ENCODE results near the gene AHRR. TPM values are rescaled to one million over a fixed set of nuclear protein-coding genes. Genes with fewer than 3 reads are reported as not detected.

The AHRR gene
- total RNA-seq, 2 donors from 2014 or later = 4.1 to 11.0 TPM

DNA sequence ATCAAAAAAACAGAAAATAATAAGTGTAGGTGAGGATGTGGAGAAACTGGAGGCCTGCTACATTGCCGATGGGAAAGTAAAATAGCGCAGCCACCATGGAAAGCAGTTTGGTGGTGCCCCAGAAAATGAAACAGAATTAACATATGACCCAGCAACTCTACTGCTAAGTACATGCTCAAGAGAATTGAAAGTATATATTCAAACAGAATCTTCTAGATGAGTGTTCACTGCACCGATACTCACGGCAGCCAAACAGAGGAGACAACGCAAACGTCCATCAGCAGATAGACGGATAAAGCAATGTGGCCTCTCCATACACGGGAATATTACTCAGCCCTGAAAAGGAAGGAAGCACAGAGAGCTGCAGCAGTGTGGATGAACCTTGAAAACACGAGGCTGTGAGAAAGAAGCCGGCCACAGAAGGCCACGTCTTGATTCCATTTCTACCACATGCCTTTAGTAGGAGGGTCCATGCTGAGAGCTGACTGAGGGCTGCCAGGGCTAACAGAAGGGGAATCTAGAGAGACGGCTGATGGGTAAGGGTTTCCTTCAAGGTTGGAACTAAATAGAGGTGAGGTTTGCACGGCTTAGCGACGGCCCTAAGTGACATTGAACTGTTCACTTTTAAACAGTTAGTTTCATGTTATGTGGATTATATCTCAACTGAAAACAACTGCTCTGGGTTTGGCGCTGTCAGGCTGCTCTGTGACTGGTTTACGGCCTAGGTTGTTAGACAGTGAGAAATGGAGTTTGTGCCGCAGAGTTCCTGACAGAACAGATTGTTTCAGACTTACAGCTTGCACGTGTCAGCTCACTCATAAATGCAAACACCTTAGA lies 29.8 kb downstream of the AHRR start:
- Mint-ChIP-seq H3K9me3 (no peaks in the 10 kb centered on the region), H3K36me3 (no peaks in the 10 kb centered on the region), H3K4me3 (no peak overlapping the region), H3K4me1 (ENCODE audit: low read depth in 2 of 2) (peaks cover 0 to 2% of the 10 kb centered on the region in 2 donors), H3K27ac (no peak overlapping the region), H3K27me3 (peaks cover 17 to 20% of the 10 kb centered on the region in 2 donors)
- no peak for DNase-seq (ENCODE audit: low spot score)
- no peak for ATAC-seq

DNA sequence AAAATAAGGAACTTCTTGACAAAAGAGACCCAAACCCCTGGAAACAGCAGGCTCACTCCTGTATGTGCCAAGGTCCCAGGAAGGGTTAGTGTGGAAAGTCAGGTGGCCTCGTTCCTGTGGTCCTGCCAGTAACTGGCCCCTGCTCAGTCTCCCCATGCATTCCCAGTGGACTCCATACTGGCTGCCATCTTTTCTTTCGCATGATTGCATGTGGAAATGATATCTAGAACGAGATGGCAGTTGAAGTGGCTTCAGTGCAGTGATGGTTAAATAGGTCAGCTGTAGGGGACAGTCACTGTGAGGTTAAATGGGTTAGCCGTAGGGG lies 30.4 kb downstream of the AHRR start:
- H3K36me3 Mint-ChIP-seq = no peaks in the 10 kb centered on the region
- DNase-seq (ENCODE audit: low spot score) (no peak), ATAC-seq (no peak)
- no peak overlapping the region for H3K4me3 Mint-ChIP-seq
- H3K27me3 Mint-ChIP-seq = peaks cover 17 to 20% of the 10 kb centered on the region in 2 donors
- H3K4me1 Mint-ChIP-seq (ENCODE audit: low read depth in 2 of 2) = peaks cover 0 to 2% of the 10 kb centered on the region in 2 donors
- no peak overlapping the region for H3K27ac Mint-ChIP-seq
- no peaks in the 10 kb centered on the region for H3K9me3 Mint-ChIP-seq

DNA sequence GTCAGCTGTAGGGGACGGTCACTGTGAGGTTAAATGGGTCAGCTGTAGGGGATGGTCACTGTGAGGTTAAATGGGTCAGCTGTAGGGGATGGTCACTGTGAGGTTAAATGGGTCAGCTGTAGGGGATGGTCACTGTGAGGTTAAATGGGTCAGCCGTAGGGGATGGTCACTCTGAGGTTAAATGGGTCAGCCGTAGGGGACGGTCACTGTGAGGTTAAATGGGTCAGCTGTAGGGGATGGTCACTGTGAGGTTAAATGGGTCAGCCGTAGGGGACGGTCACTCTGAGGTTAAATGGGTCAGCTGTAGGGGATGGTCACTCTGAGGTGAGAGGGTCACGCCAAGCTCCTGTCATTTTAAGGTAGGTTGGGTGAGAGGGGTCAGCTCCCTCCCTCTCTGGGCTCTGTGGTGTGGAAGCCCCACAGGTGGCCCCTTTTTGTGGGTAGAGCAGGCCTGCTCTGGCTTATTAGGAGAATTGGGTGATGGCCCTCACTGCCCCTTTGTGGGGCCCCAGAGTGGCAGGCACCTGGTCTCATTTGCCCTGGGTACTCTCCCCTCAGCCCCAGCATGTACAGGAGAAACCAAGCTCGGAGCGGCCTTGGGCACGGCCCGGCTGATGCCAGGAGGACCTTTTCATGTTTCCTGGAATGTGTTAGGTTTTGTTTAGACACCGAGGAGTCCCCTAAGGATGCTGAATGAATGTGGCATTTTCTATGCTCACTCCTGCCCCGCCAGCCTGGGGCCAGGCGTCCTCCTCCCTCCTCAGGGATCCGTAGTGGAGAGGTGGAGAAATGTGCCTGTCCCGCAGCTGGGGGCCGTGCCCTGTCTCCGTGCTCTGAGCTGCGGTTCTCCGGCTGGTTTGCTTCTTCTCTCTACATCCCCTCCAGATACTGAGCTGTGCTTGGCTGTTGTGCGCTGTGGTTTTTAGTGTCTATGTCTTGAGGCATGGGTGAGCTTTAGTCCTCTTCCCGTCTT lies 31.4 kb downstream of the AHRR start:
- ATAC-seq (peak in 1 of 2 donors; percentile 6), DNase-seq (ENCODE audit: low spot score) (no peak)
- Mint-ChIP-seq H3K36me3 (no peaks in the 10 kb centered on the region), H3K4me1 (ENCODE audit: low read depth in 2 of 2) (peaks cover 0 to 2% of the 10 kb centered on the region in 2 donors), H3K27ac (no peak overlapping the region), H3K9me3 (no peaks in the 10 kb centered on the region), H3K27me3 (peaks cover 14 to 20% of the 10 kb centered on the region in 2 donors), H3K4me3 (no peak overlapping the region)

DNA sequence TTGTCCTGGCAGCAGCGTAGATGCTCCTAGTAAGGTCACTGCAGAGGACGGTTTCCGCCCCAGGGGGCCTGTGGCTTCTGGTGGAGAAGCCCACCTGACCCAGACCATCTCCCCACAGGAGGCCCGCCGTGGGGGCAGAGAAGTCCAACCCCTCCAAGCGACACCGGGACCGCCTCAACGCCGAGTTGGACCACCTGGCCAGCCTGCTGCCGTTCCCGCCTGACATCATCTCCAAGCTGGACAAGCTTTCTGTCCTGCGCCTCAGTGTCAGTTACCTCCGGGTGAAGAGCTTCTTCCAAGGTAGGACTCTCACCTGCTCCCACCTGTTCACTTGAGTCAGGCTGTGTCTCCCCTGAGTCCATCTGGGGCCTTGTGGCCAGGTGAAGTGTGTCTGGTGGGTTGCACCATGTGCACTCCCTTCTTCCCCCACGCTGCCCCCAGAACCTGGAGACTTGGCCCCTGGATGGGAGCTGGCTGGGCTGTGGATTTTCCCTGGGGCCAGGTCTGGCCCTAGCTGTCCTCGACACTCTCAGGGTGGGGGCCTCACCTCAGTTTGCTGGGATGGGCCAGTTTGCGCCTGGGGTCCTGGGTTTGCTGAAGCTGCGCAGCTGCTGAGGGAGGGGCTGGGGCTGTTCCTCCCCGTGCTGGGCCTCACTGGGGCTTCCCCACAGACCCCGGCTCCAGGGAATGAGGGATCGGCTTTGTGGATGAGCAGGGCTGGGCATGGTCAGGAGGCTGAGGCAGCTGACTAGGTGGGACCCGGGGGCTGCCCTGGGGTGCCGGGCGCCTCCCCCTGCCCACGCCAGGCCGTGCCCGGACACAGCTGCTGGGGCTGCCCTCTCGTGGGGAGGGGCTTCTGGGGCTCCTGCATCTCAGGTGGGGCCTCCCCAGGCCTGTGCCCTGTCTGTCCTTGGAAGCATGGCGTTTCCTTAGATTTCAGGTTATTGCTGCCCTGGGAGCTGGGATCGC lies 32.4 kb downstream of the AHRR start:
- DNase-seq (ENCODE audit: low spot score) = no peak
- Mint-ChIP-seq H3K27ac (no peak overlapping the region), H3K4me3 (no peak overlapping the region), H3K4me1 (ENCODE audit: low read depth in 2 of 2) (peaks cover 0 to 2% of the 10 kb centered on the region in 2 donors), H3K9me3 (no peaks in the 10 kb centered on the region), H3K36me3 (no peaks in the 10 kb centered on the region), H3K27me3 (peaks cover 6 to 12% of the 10 kb centered on the region in 2 donors)
- peak; percentile 36 to 38 for ATAC-seq

DNA sequence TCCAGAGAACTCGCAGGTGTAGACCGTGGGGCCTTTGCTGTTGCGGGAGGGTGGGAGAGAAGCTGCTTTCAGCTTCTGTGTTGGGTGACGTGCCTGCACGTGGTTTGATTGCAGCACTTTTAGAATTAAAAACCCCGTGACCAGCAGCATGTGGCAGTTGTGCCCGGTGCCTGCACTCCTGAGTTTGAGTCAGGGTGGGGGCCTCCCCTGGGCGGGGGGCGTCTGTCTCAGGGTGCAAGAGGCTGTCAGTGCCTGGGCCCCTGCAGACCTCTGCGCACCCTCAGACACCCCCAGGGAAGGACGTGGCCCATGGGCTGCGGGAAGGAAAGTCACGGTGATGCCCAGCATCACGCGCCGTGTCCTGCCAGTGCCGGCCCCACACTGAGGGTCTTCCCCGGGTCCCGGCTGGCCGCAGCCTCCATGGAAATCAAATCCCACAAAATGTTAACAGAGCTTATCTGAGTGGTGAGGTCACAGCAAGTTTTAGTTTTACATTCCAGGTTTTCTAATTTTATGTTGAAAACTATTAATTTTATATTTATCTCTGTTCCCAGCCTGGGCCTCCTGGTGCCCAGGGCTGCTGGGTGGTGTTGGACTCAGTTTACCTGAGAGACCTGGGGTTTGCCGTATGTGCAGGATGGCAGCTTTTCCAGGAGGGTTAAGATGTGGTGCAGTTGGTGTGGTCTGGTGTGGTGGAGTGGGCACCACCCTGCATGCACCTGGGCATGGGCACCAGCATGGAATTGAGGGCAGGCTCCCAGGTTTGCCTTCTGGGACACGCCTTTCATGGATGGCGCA lies 33.3 kb downstream of the AHRR start:
- Mint-ChIP-seq H3K36me3 (no peaks in the 10 kb centered on the region), H3K27ac (no peak overlapping the region), H3K9me3 (no peaks in the 10 kb centered on the region), H3K4me3 (no peak overlapping the region), H3K4me1 (ENCODE audit: low read depth in 2 of 2) (peaks cover 0 to 2% of the 10 kb centered on the region in 2 donors), H3K27me3 (peaks cover 6 to 9% of the 10 kb centered on the region in 2 donors)
- ATAC-seq (peak; percentile 20 to 42), DNase-seq (ENCODE audit: low spot score) (no peak)

DNA sequence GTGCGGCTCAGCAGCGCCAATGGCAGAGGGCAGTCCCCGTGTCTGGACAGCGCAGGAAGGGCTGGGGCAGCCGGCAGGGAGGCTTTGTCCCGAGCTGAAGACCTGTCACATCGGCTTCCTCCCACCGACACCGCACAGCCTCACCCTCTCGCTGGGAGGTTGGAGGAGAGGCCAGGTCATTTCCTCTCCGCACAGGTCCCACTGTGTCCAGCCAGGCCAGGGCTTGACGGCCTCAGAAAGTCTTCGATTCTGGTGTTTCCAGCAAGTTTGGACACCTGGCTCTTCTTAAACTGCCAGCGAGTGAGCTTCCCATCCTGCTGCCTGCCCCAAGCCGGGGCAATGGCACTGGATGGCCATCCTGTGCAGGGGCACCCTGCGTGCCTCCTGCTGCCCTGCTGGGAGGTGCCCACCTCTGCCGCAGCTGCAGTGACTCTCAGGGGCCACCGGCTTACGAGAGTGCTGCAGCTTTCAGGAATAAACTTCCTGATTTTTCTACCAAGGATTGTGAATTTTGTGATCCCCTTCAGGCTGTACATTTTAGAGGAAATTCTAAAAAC lies 33.9 kb downstream of the AHRR start:
- no peak overlapping the region for H3K27ac Mint-ChIP-seq
- peaks cover 2 to 4% of the 10 kb centered on the region in 2 donors for H3K27me3 Mint-ChIP-seq
- peak in 1 of 2 donors; percentile 29 for ATAC-seq
- H3K36me3 Mint-ChIP-seq = no peaks in the 10 kb centered on the region
- H3K9me3 Mint-ChIP-seq = no peaks in the 10 kb centered on the region
- peaks cover 0 to 2% of the 10 kb centered on the region in 2 donors for H3K4me1 Mint-ChIP-seq (ENCODE audit: low read depth in 2 of 2)
- DNase-seq (ENCODE audit: low spot score) = no peak
- H3K4me3 Mint-ChIP-seq = no peak overlapping the region

DNA sequence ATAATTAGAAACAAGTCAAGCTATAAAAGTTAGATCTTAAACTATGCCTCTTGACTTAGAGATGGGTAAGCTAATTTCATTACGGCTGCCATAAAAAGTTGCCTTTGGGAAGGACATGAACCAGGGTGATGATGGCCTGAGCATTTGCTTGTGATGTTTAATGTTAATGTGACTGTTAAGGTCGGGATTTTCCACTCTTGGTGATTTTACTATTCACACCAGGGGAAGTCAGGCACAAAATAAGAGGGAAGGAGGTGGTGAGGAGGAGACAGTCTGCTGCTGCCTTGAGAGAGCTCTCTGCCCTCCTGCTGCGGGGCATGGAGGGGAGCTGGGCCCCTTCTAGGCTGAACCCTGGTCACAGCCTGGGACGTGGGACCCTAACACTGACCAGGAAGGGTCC lies 34.4 kb downstream of the AHRR start:
- Mint-ChIP-seq H3K27ac (no peak overlapping the region), H3K36me3 (no peaks in the 10 kb centered on the region), H3K4me3 (no peak overlapping the region), H3K27me3 (no peaks in the 10 kb centered on the region), H3K9me3 (no peaks in the 10 kb centered on the region), H3K4me1 (ENCODE audit: low read depth in 2 of 2) (peaks cover 0 to 2% of the 10 kb centered on the region in 2 donors)
- no peak for DNase-seq (ENCODE audit: low spot score)
- no peak for ATAC-seq

DNA sequence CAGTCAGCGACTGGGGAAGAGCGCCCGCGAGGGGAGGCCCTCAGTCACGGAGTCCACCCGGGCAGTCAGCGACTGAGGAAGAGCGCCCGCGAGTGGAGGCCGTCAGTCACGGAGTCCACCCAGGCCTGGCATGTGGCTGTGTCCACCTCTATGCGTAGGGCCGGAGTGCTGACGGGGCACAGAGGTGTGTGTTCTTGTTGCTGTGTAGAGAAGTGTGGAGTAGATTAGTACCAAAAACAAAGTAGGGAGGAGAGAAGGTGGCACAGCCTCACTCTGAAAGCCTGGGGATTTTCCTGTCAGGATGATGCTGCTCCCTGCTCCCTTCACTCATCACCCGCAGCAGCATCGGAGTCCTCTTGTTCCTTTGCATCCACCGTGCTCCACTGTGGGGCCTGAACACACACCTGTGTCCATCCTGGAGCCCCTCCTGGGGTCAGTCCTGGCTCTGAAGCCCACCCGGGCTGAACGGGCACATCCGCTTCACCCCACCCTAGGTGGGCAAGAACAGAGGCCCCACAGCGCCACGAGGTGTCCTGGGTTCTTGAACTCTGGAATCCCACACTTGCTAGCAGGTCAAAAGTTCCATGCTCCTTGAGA lies 37.9 kb downstream of the AHRR start:
- Mint-ChIP-seq H3K27me3 (peaks cover 7% of the 10 kb centered on the region in 2 donors), H3K4me3 (no peak overlapping the region), H3K36me3 (peaks cover 7% of the 10 kb centered on the region)

DNA sequence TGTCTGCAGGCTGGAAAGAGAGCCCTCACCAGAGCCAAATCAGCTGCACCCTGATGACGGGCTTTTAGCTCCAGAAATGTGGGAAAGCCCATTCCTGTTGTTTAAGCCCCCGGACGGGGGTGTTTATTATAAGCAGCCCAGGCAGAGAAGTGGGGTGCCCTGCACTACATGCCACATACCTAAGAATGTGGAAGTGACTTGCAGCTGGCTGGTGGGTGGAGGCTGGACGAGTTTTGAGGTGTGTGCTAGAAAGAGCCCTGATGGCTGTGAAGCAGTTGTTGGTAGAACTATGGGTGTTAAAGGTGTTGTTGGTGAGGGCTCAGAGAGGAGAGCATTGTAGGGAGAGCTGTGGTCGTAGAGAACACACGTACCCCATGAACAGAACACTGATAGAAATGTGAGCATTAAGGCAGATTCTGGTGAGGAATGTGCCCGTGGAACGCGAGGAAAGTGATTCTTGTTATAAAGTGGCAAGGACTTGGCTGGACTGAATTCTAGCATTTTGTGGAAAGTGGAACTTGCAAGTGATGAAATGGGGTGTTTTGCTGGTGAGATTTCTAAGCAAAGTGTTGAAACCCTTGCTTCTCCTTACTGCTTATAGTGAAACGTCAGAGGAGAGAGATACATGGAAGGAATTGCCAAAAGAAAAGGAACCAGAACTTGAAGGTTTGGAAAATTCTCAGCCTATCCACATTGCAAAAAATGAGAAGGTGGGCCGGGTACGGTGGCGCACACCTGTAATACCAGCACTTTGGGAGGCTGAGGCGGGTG lies 38.9 kb downstream of the AHRR start:
- peaks cover 0 to 2% of the 10 kb centered on the region in 2 donors for H3K4me1 Mint-ChIP-seq (ENCODE audit: low read depth in 2 of 2)
- H3K4me3 Mint-ChIP-seq = no peak overlapping the region
- H3K27me3 Mint-ChIP-seq = peaks cover 14 to 18% of the 10 kb centered on the region in 2 donors
- no peak overlapping the region for H3K27ac Mint-ChIP-seq
- DNase-seq (ENCODE audit: low spot score) (no peak), ATAC-seq (no peak)
- peaks cover 7% of the 10 kb centered on the region for H3K9me3 Mint-ChIP-seq
- peaks cover 9% of the 10 kb centered on the region for H3K36me3 Mint-ChIP-seq

More for the DNA sequence above, 37.9 kb downstream of the AHRR start:
- DNase-seq (ENCODE audit: low spot score) (no peak), ATAC-seq (no peak)
- Mint-ChIP-seq H3K9me3 (peaks cover 7% of the 10 kb centered on the region), H3K4me1 (ENCODE audit: low read depth in 2 of 2) (peaks cover 0 to 2% of the 10 kb centered on the region in 2 donors), H3K27ac (no peak overlapping the region)

DNA sequence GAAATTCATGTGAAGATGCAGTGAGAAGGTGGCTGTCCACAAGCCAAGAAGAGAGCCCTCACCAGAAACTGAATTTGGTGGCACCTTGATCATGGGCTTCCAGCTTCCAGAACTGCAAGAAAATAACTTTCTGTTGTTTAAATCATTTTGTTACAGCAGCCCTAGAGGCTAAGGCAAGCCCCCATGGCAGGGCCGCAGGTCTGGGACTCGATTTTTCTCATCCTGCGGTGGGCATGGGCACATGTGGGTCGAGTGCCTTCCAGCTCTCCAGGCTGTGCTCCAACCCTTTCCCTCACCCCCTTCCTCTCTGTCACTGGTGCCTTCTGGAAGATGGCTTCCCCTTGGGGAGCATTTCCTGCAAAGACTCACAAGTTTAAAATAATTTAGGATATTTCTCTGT lies 40.7 kb downstream of the AHRR start:
- Mint-ChIP-seq H3K4me3 (no peak overlapping the region), H3K27me3 (peaks cover 18 to 19% of the 10 kb centered on the region in 2 donors), H3K27ac (no peak overlapping the region), H3K4me1 (ENCODE audit: low read depth in 2 of 2) (peaks cover 4 to 6% of the 10 kb centered on the region in 2 donors), H3K36me3 (peaks cover 9% of the 10 kb centered on the region), H3K9me3 (peaks cover 7% of the 10 kb centered on the region)
- ATAC-seq (no peak), DNase-seq (ENCODE audit: low spot score) (no peak)

DNA sequence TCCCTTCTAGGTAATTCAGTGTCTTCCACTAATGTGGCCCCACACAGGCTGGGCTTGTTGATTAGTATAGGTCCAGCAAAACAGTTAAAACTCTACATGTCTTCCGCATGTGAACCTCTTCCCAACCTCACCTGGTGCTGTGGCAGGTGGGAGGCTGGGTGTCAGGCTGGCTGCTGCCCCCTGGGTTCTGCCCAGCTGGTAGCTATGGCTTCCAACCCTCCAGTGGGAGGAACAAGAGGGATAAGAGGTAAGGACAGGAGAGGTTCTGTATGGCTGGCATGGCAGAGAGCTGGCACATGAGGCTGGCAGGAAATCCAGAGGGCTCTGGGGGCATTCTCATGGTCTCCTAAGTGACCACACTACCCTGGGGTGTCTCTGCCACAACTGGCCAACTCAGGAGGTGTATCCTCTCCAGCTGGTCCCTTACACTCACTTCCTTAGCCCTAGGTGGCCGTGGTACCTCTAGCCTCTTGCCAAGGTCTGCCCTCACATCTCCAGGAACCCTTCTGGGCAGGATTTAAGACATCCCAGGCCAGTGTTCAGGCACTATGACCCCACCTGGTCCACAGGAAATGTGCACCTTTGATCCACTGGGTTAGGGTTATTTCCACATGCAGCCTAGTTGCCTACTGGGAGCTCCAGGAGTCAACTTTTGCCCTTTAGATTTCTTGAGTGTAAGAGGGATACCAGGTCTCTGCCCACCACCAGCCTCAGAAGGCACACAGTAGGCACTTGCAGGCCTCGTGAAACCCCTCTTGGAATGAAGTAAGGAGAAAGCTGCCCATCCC lies 41.7 kb downstream of the AHRR start:
- no peak overlapping the region for H3K4me3 Mint-ChIP-seq
- H3K9me3 Mint-ChIP-seq = peaks cover 7% of the 10 kb centered on the region
- peaks cover 9% of the 10 kb centered on the region for H3K36me3 Mint-ChIP-seq
- peaks cover 7% of the 10 kb centered on the region in 2 donors for H3K4me1 Mint-ChIP-seq (ENCODE audit: low read depth in 2 of 2)
- H3K27me3 Mint-ChIP-seq = peaks cover 19 to 21% of the 10 kb centered on the region in 2 donors
- no peak overlapping the region for H3K27ac Mint-ChIP-seq
- ATAC-seq (no peak), DNase-seq (ENCODE audit: low spot score) (no peak)

Measured in natural killer cell treated with Interleukin-12 subunit alpha and Interleukin-12 subunit beta and Interleukin-15 and Interleukin-18, amount 100 ng/mL, for 72 hours (primary cell).